ENCODE results near the gene UNC5B.

UNC5B gene

GRCh38 chr10:71326464-71326881 is 114.1 kb downstream of the UNC5B start:
- Histone ChIP-seq H3K36me3 (ENCODE audit: control insufficient read depth, insufficient read depth, low read length) (no peaks in the 10 kb centered on the region), H3K4me3 (ENCODE audit: low read depth, low read length) (no peak overlapping the region), H3K9me3 (ENCODE audit: control insufficient read depth, low read length) (no peaks in the 10 kb centered on the region), H3K9ac (no peak overlapping the region), H3K4me2 (ENCODE audit: low read length) (no peak overlapping the region), H3K27me3 (ENCODE audit: control insufficient read depth, insufficient read depth, low read length) (no peaks in the 10 kb centered on the region), H3K4me1 (no peaks in the 10 kb centered on the region), H2AFZ (no peak overlapping the region), H3K27ac (no peak overlapping the region), H3K79me2 (peaks cover 2% of the 10 kb centered on the region)
- no peak for TF ChIP-seq CTCF (IDR thresholded peaks at IDR 0.05)

DNA sequence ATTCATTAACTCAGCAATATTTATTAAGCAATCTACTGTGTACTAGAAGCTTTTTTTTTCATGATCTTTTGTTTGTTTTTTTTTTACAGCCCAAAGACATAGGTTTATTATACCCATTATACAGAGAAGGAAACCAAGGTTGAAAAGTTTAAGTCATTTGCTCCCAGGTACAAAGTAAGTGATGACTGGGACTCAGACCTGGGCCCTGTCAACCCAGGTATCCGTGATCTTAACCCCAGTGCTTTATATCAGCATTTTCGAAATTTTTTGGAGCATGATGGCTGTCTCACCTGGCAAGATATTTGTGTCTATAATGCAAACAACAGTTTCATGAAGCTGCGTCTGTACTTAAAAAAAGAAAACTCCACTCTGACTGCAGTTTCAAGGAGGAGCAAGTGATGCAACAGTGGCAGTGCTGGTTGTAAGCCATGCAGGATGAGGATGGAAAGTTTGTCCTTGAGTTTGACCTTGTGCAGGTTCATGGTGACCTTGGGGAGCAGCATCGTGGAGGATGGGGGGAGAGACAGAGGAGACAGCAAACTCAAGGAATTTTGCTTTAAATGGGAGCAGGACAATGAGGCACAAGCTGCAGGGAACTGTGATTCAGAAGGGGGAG is 118.5 kb downstream of the UNC5B start:
- H3K4me1 ChIP-seq, result no peaks in the 10 kb centered on the region
- H3K4me3 ChIP-seq (ENCODE audit: low read depth, low read length), result no peak overlapping the region
- H3K27ac ChIP-seq, result no peak overlapping the region
- no peaks in the 10 kb centered on the region for H3K36me3 ChIP-seq (ENCODE audit: control insufficient read depth, insufficient read depth, low read length)
- H3K9ac ChIP-seq, result no peak overlapping the region
- no peak overlapping the region for H2AFZ ChIP-seq
- peaks cover 2% of the 10 kb centered on the region for H3K79me2 ChIP-seq
- no peaks in the 10 kb centered on the region for H3K27me3 ChIP-seq (ENCODE audit: control insufficient read depth, insufficient read depth, low read length)
- H3K9me3 ChIP-seq (ENCODE audit: control insufficient read depth, low read length), result no peaks in the 10 kb centered on the region
- no peak overlapping the region for H3K4me2 ChIP-seq (ENCODE audit: low read length)
- no peak for TF ChIP-seq CTCF (IDR thresholded peaks at IDR 0.05)

GRCh38 chr10:71331736-71332135 is 119.4 kb downstream of the UNC5B start:
- Histone ChIP-seq H2AFZ (no peak overlapping the region), H3K27ac (no peak overlapping the region), H3K9ac (no peak overlapping the region), H3K79me2 (peaks cover 2% of the 10 kb centered on the region), H3K27me3 (ENCODE audit: control insufficient read depth, insufficient read depth, low read length) (no peaks in the 10 kb centered on the region), H3K36me3 (ENCODE audit: control insufficient read depth, insufficient read depth, low read length) (no peaks in the 10 kb centered on the region), H3K4me2 (ENCODE audit: low read length) (no peak overlapping the region), H3K4me3 (ENCODE audit: low read depth, low read length) (no peak overlapping the region), H3K9me3 (ENCODE audit: control insufficient read depth, low read length) (no peaks in the 10 kb centered on the region), H3K4me1 (no peaks in the 10 kb centered on the region)
- no peak for TF ChIP-seq CTCF (IDR thresholded peaks at IDR 0.05)

GRCh38 chr10:71332466-71332865 is 120.1 kb downstream of the UNC5B start:
- no peak for TF ChIP-seq CTCF (IDR thresholded peaks at IDR 0.05)
- Histone ChIP-seq H3K27ac (no peak overlapping the region), H3K27me3 (ENCODE audit: control insufficient read depth, insufficient read depth, low read length) (no peaks in the 10 kb centered on the region), H2AFZ (no peak overlapping the region), H3K9ac (no peak overlapping the region), H3K4me2 (ENCODE audit: low read length) (no peak overlapping the region), H3K9me3 (ENCODE audit: control insufficient read depth, low read length) (no peaks in the 10 kb centered on the region), H3K36me3 (ENCODE audit: control insufficient read depth, insufficient read depth, low read length) (no peaks in the 10 kb centered on the region), H3K4me3 (ENCODE audit: low read depth, low read length) (no peak overlapping the region), H3K4me1 (no peaks in the 10 kb centered on the region), H3K79me2 (peaks cover 2% of the 10 kb centered on the region)
